ENCODE data around the gene KBTBD8. TPM values are rescaled to one million over a fixed set of nuclear protein-coding genes. Genes with fewer than 3 reads are reported as not detected.

Gene KBTBD8
- total and polyA plus RNA-seq, 12 donors = 0.06 to 11.9 (median 1.2) TPM

GRCh38 chr3:67048715-67049074, 50.6 kb downstream of the KBTBD8 start:
- H3K9me3 ChIP-seq (replicated peaks in 1 of 3) = no peaks in the 10 kb centered on the region
- no peak overlapping the region for H3K4me3 ChIP-seq
- H3K36me3 ChIP-seq (replicated peaks in 1 of 2) = no peaks in the 10 kb centered on the region
- H3K27ac ChIP-seq = no peak overlapping the region
- no peaks in the 10 kb centered on the region for H3K27me3 ChIP-seq
- 88 to 92% (median 90%) methylated on average over 3 of the region's 3 CpGs for WGBS, 4 donors
- H3K4me1 ChIP-seq (replicated peaks in 1 of 2) = no peaks in the 10 kb centered on the region
- TF ChIP-seq POLR2A (IDR thresholded peaks at IDR 0.05) (no peak), CTCF (IDR thresholded peaks at IDR 0.05) (no peak)
- DNase-seq = no peak
- intact Hi-C loops (cut with DNase I) = no loop called here

- H3K4me1 ChIP-seq (replicated peaks in 1 of 2) = no peaks in the 10 kb centered on the region
- intact Hi-C loops (cut with DNase I) = no loop called here
- 69 to 91% (median 84%) methylated on average over 2 of the region's 2 CpGs for WGBS, 4 donors
- no peaks in the 10 kb centered on the region for H3K27me3 ChIP-seq
- DNase-seq = no peak
- TF ChIP-seq POLR2A (IDR thresholded peaks at IDR 0.05) (no peak), CTCF (IDR thresholded peaks at IDR 0.05) (no peak)
- H3K9me3 ChIP-seq (replicated peaks in 1 of 3) = peaks cover 0 to 4% (median 0%) of the 10 kb centered on the region in 3 donors
- H3K4me3 ChIP-seq = no peak overlapping the region
- no peaks in the 10 kb centered on the region for H3K36me3 ChIP-seq (replicated peaks in 1 of 2)
- H3K27ac ChIP-seq = no peak overlapping the region
These were observed 61.3 kb downstream of the KBTBD8 start for GRCh38 chr3:67059443-67059842.

All from adrenal gland (tissue), 12 donors.